Spinal cord (tissue), 10 donors: Measurements from ENCODE around the gene LPGAT1. TPM values are rescaled to one million over a fixed set of nuclear protein-coding genes. Genes with fewer than 3 reads are reported as not detected.

Experiments used
- DNase-seq, 6 donors: peaks; one replicate each; pipeline versions ENCODE4 v3.0.0 to v3.0.0-alpha.2; 2013 to 2015; ENCODE audit warnings: low spot score in 6 of 6, low read depth in 4 of 6
- H3K27ac ChIP-seq: one replicate; pipeline ENCODE4 v1.5.1; 2013; ENCODE audit warnings: low read depth, low read length, control low read depth
- H3K27me3 ChIP-seq: one replicate; pipeline ENCODE4 v1.6.1; 2013; ENCODE audit warnings: low read length; ENCODE audit not compliant: control insufficient read depth, insufficient read depth
- H3K36me3 ChIP-seq: one replicate; pipeline ENCODE4 v1.6.1; 2013; ENCODE audit warnings: low read length; ENCODE audit not compliant: control insufficient read depth, insufficient read depth
- H3K4me1 ChIP-seq: one replicate; pipeline ENCODE4 v1.6.1; 2013; ENCODE audit warnings: low read length; ENCODE audit not compliant: control insufficient read depth, insufficient read depth
- H3K4me3 ChIP-seq: one replicate; pipeline ENCODE4 v1.5.1; 2013; ENCODE audit warnings: low read depth, low read length, control low read depth
- H3K9me3 ChIP-seq: one replicate; pipeline ENCODE4 v1.6.1; 2013; ENCODE audit warnings: low read length; ENCODE audit not compliant: control insufficient read depth, insufficient read depth
- WGBS: methylation state at CpG from one replicate; pipeline ENCODE4 v1.1.5; 2013; ENCODE audit warnings: missing lambda C conversion rate; ENCODE audit not compliant: insufficient coverage; 5-methylcytosine and 5-hydroxymethylcytosine counted together
- polyA plus RNA-seq, 2 donors: library from polyadenylated mRNA; unstranded; fragments of 120-200 nt; gene quantifications; one replicate each; pipeline ENCODE4 v1.2.1, GENCODE V29; 2013; ENCODE audit not compliant: insufficient read length in 2 of 2
- total RNA-seq, 2 donors: library from RNA; depleted of rRNA in 1 of 2; stranded (reverse); fragments of 120-200 nt in 1 of 2; fragments of >200 nt in 1 of 2; gene quantifications; one replicate each; pipeline versions ENCODE4 v1.2.3 to v1.2.4, GENCODE V29; 2013 to 2014
- donor health status: healthy.

LPGAT1 gene
- total and polyA plus RNA-seq, 4 donors = 25.6 to 73.0 (median 37.0) TPM

GRCh38 chr1:211859405-211859804 is 28.8 kb upstream of the LPGAT1 start:
- no peaks in the 10 kb centered on the region for H3K36me3 ChIP-seq
- no peak for DNase-seq
- H3K27ac ChIP-seq = no peak overlapping the region
- WGBS = 80% methylated on average over 1 of the region's 3 CpGs
- no peaks in the 10 kb centered on the region for H3K27me3 ChIP-seq
- H3K4me3 ChIP-seq = no peak overlapping the region
- no peaks in the 10 kb centered on the region for H3K4me1 ChIP-seq
- no peaks in the 10 kb centered on the region for H3K9me3 ChIP-seq

- Histone ChIP-seq H3K36me3 (no peaks in the 10 kb centered on the region), H3K27me3 (no peaks in the 10 kb centered on the region), H3K9me3 (no peaks in the 10 kb centered on the region), H3K27ac (no peak overlapping the region), H3K4me1 (no peaks in the 10 kb centered on the region), H3K4me3 (no peak overlapping the region)
- WGBS = 43% methylated on average over 1 of the region's 3 CpGs
- DNase-seq = no peak
These were observed 20.6 kb upstream of the LPGAT1 start for GRCh38 chr1:211851174-211851573.

GRCh38 chr1:211843507-211844298 is 13.1 kb upstream of the LPGAT1 start:
- H3K27me3 ChIP-seq = no peaks in the 10 kb centered on the region
- H3K4me1 ChIP-seq = no peaks in the 10 kb centered on the region
- H3K27ac ChIP-seq = no peak overlapping the region
- no peaks in the 10 kb centered on the region for H3K9me3 ChIP-seq
- WGBS = 72% methylated on average over 3 of the region's 7 CpGs
- H3K4me3 ChIP-seq = no peak overlapping the region
- DNase-seq = peak in 1 of 6 donors; percentile 11
- H3K36me3 ChIP-seq = no peaks in the 10 kb centered on the region

- Histone ChIP-seq H3K9me3 (no peaks in the 10 kb centered on the region), H3K36me3 (no peaks in the 10 kb centered on the region), H3K4me1 (no peaks in the 10 kb centered on the region), H3K4me3 (no peak overlapping the region), H3K27me3 (no peaks in the 10 kb centered on the region), H3K27ac (no peak overlapping the region)
- DNase-seq = no peak
These were observed 12.5 kb upstream of the LPGAT1 start for GRCh38 chr1:211843018-211843417.

GRCh38 chr1:211842518-211842917 is 12.0 kb upstream of the LPGAT1 start:
- WGBS = no CpG with 5 or more reads among the region's 2 CpGs
- no peak overlapping the region for H3K4me3 ChIP-seq
- H3K27ac ChIP-seq = no peak overlapping the region
- no peak for DNase-seq
- H3K9me3 ChIP-seq = no peaks in the 10 kb centered on the region
- H3K4me1 ChIP-seq = no peaks in the 10 kb centered on the region
- no peaks in the 10 kb centered on the region for H3K36me3 ChIP-seq
- H3K27me3 ChIP-seq = no peaks in the 10 kb centered on the region

GRCh38 chr1:211839106-211839505 is 8.5 kb upstream of the LPGAT1 start:
- Histone ChIP-seq H3K27me3 (no peaks in the 10 kb centered on the region), H3K9me3 (no peaks in the 10 kb centered on the region), H3K4me1 (no peaks in the 10 kb centered on the region), H3K27ac (no peak overlapping the region), H3K36me3 (no peaks in the 10 kb centered on the region), H3K4me3 (no peak overlapping the region)
- no CpG with 5 or more reads among the region's 1 CpG for WGBS
- no peak for DNase-seq

- H3K4me3 ChIP-seq = no peak overlapping the region
- no peak for DNase-seq
- no peaks in the 10 kb centered on the region for H3K36me3 ChIP-seq
- H3K27ac ChIP-seq = no peak overlapping the region
- H3K4me1 ChIP-seq = no peaks in the 10 kb centered on the region
- WGBS = no CpG with 5 or more reads among the region's 1 CpG
- no peaks in the 10 kb centered on the region for H3K9me3 ChIP-seq
- H3K27me3 ChIP-seq = no peaks in the 10 kb centered on the region
These were observed 2.7 kb upstream of the LPGAT1 start for GRCh38 chr1:211833174-211833820.

GRCh38 chr1:211832661-211833060 is 2.1 kb upstream of the LPGAT1 start:
- no CpG with 5 or more reads among the region's 2 CpGs for WGBS
- no peak overlapping the region for H3K4me3 ChIP-seq
- DNase-seq = no peak
- H3K4me1 ChIP-seq = no peaks in the 10 kb centered on the region
- no peak overlapping the region for H3K27ac ChIP-seq
- no peaks in the 10 kb centered on the region for H3K27me3 ChIP-seq
- no peaks in the 10 kb centered on the region for H3K36me3 ChIP-seq
- no peaks in the 10 kb centered on the region for H3K9me3 ChIP-seq

- Histone ChIP-seq H3K27me3 (no peaks in the 10 kb centered on the region), H3K36me3 (no peaks in the 10 kb centered on the region), H3K4me1 (no peaks in the 10 kb centered on the region), H3K9me3 (no peaks in the 10 kb centered on the region), H3K27ac (no peak overlapping the region), H3K4me3 (no peak overlapping the region)
- 73% methylated on average over 3 of the region's 4 CpGs for WGBS
- no peak for DNase-seq
These were observed 1.2 kb upstream of the LPGAT1 start for GRCh38 chr1:211831558-211832323.
